Spleen (tissue), 11 donors: Measurements from ENCODE around the gene SLIT3. TPM values are rescaled to one million over a fixed set of nuclear protein-coding genes. Genes with fewer than 3 reads are reported as not detected.

ENCODE experiments used
- DNase-seq: peaks from one replicate; pipeline ENCODE4 v3.0.0-alpha.2; 2020
- H3K27ac ChIP-seq, 8 donors: fragments of 200-600 bp; sonication (generic) in 7 of 8; 1 replicate in 4 of 8; 2 replicates in 4 of 8; pipeline versions ENCODE4 v1.5.0 to v1.8.0; 2016 to 2021; ENCODE audit warnings: inconsistent platforms in 4 of 8, mild to moderate bottlenecking in 4 of 8, moderate library complexity in 1 of 8
- H3K27me3 ChIP-seq, 7 donors: fragments of 200-600 bp; sonication (generic) in 6 of 7; replicated peaks in 1 of 7; 1 replicate in 4 of 7; 2 replicates in 3 of 7; pipeline versions ENCODE4 v1.5.0 to v1.8.0; 2016 to 2021; ENCODE audit warnings: inconsistent platforms in 3 of 7, mild to moderate bottlenecking in 1 of 7
- H3K36me3 ChIP-seq, 6 donors: fragments of 200-600 bp; sonication (generic) in 5 of 6; 1 replicate in 4 of 6; 2 replicates in 2 of 6; pipeline versions ENCODE4 v1.5.0 to v1.8.0; 2016 to 2021; ENCODE audit warnings: inconsistent platforms in 2 of 6
- H3K4me1 ChIP-seq, 6 donors: fragments of 200-600 bp; sonication (generic) in 5 of 6; 1 replicate in 3 of 6; 2 replicates in 3 of 6; pipeline versions ENCODE4 v1.5.0 to v1.8.0; 2016 to 2021; ENCODE audit warnings: inconsistent platforms in 3 of 6
- H3K4me3 ChIP-seq, 8 donors: fragments of 200-600 bp; sonication (generic) in 7 of 8; 1 replicate in 4 of 8; 2 replicates in 4 of 8; pipeline versions ENCODE4 v1.5.0 to v1.8.0; 2016 to 2021; ENCODE audit warnings: inconsistent platforms in 4 of 8, mild to moderate bottlenecking in 4 of 8, moderate library complexity in 2 of 8
- H3K9me3 ChIP-seq, 8 donors: fragments of 200-600 bp; sonication (generic) in 7 of 8; 1 replicate in 4 of 8; 2 replicates in 4 of 8; pipeline versions ENCODE4 v1.5.0 to v1.8.0; 2016 to 2021; ENCODE audit warnings: inconsistent platforms in 4 of 8
- POLR2A ChIP-seq, 3 donors: fragments of 450-650 bp; IDR thresholded peaks; one replicate each; pipeline ENCODE4 v1.5.1; 2017; ENCODE audit warnings: antibody characterized with exemption in 3 of 3, mild to moderate bottlenecking in 1 of 3
- POLR2AphosphoS5 ChIP-seq, 3 donors: sonication (generic); formaldehyde crosslinking; IDR thresholded peaks; one replicate each; pipeline ENCODE4 v1.5.1; 2017; ENCODE audit warnings: antibody characterized with exemption in 3 of 3
- WGBS, 5 donors: extraction: QIAGEN DNeasy Blood & Tissue Kit in 3 of 5; methylation state at CpG; one replicate each; pipeline versions ENCODE4 v1.1.5 to v1.1.7; 2013 to 2018; 5-methylcytosine and 5-hydroxymethylcytosine counted together
- intact Hi-C: fragments of 100-400 bp; cut with DNase I; formaldehyde crosslinking; loops from one replicate; pipeline ENCODE4 v1.15.0; 2023; ENCODE audit warnings: low total_unique reads
- polyA plus RNA-seq, 3 donors: library from polyadenylated mRNA; stranded (reverse); fragments of 200-250 nt; gene quantifications; one replicate each; pipeline ENCODE4 v1.2.1, GENCODE V29; 2013
- total RNA-seq, 7 donors: library from RNA; depleted of rRNA in 3 of 7; stranded (reverse); fragments of >200 nt in 3 of 7; fragmentation: NEBNext Ultra II Directional in 4 of 7; extraction: Animal tissue kit (Norgen Biotek cat#: 25700) in 4 of 7; gene quantifications; one replicate each; pipeline versions ENCODE4 v1.1.0 to v1.2.1, GENCODE V29; 2016 to 2021
- TF ChIP-seq, protein P1 (sequence below), 11 experiments: fragments of 200-600 bp in 7 of 11; fragments of 450-650 bp in 4 of 11; sonication (generic) in 4 of 11; IDR thresholded peaks in 8 of 11; conservative IDR thresholded peaks in 3 of 11; 1 replicate in 7 of 11; 2 replicates in 4 of 11; pipeline versions ENCODE4 v1.4.0 to v1.8.0; 2016 to 2021; ENCODE audit warnings: antibody characterized with exemption in 11 of 11, inconsistent platforms in 4 of 11, mild to moderate bottlenecking in 1 of 11
- donor health status: healthy with polysubstance abuse.
- donor health status: DM: no; HTN: no; CAD: no; lungs with moderate emphysema.
- donor health status: DM: no; HTN: no; CAD: no.
- donor health status: Bipolar disorder and iron deficiency.
- donor health status: healthy.
- donor health status: DM: no; HTN: no; CAD: no.
- donor health status: DM: yes; HTN: yes; CAD: no.

The SLIT3 gene
- total and polyA plus RNA-seq, 10 donors, result 0.33 to 54.0 (median 13.2) TPM

DNA sequence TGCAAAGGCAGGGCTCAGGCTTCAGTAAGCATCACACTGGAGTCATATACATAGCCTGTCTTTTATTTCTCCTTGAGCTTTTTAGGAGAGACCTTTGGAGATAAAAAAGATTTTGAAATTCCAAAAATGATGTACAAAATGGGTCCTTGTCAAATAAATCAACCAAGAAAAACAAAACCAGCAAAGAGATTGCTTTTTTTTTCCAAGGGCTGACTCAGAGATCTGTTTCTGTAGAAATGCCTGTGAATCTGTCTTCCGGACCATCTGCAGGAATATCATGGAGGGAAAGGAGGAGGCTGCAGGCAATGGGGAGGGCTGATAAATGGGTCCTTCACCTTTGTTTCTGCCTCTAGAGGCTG is 77.4 kb downstream of the SLIT3 start:
- no peak overlapping the region for H3K4me3 ChIP-seq
- no peak overlapping the region for H3K27ac ChIP-seq
- 84 to 96% (median 92%) methylated on average over 1 of the region's 1 CpG for WGBS, 5 donors
- TF ChIP-seq POLR2A (IDR thresholded peaks at IDR 0.05), result no peak
- TF ChIP-seq, protein P1, sequence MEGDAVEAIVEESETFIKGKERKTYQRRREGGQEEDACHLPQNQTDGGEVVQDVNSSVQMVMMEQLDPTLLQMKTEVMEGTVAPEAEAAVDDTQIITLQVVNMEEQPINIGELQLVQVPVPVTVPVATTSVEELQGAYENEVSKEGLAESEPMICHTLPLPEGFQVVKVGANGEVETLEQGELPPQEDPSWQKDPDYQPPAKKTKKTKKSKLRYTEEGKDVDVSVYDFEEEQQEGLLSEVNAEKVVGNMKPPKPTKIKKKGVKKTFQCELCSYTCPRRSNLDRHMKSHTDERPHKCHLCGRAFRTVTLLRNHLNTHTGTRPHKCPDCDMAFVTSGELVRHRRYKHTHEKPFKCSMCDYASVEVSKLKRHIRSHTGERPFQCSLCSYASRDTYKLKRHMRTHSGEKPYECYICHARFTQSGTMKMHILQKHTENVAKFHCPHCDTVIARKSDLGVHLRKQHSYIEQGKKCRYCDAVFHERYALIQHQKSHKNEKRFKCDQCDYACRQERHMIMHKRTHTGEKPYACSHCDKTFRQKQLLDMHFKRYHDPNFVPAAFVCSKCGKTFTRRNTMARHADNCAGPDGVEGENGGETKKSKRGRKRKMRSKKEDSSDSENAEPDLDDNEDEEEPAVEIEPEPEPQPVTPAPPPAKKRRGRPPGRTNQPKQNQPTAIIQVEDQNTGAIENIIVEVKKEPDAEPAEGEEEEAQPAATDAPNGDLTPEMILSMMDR (IDR thresholded peaks at IDR 0.05 in 8 of 11, conservative IDR thresholded peaks at IDR 0.05 in 3 of 11), result no peak
- no peak for TF ChIP-seq POLR2AphosphoS5 (IDR thresholded peaks at IDR 0.05)
- H3K9me3 ChIP-seq, result no peaks in the 10 kb centered on the region
- no peaks in the 10 kb centered on the region for H3K36me3 ChIP-seq
- H3K27me3 ChIP-seq, result no peaks in the 10 kb centered on the region
- no peak for DNase-seq
- H3K4me1 ChIP-seq, result no peaks in the 10 kb centered on the region
- intact Hi-C loops, result no loop called here

DNA sequence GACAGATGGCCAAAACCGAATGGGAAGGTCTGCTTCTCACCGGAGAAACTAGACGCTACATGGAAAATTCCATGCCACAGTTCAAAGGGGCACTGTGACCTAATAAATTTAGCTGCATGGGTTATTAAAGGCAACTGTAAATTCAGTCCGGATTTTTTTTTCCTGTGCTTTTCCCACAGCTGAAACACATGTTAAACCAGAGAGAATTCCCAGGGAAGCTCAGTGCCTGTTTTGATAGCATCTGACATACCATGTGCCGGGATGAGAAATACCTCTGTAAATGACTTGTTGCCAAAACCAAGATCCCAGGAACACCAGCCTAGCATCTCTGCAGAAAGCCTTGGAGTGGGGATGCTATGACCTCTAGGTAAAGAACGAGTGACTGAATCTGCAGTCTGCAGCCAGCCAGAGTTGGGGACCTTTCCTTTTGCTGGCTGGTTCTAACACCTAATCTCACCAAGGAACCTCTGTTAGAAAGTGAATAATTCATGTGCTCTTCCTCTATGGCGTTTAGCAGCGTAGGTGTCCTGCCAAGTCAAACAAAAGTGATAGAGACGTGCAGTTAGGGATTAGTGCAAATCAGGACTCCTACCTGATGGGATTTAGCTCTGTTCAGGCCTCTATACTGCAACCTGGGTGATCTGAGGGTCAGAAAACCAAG is 77.9 kb downstream of the SLIT3 start:
- WGBS, 5 donors, result 69 to 82% (median 71%) methylated on average over 9 of the region's 9 CpGs
- TF ChIP-seq POLR2AphosphoS5 (IDR thresholded peaks at IDR 0.05), result no peak
- TF ChIP-seq, protein P1 (IDR thresholded peaks at IDR 0.05 in 8 of 11, conservative IDR thresholded peaks at IDR 0.05 in 3 of 11), result no peak
- no peaks in the 10 kb centered on the region for H3K4me1 ChIP-seq
- H3K9me3 ChIP-seq, result no peaks in the 10 kb centered on the region
- H3K36me3 ChIP-seq, result no peaks in the 10 kb centered on the region
- H3K27me3 ChIP-seq, result no peaks in the 10 kb centered on the region
- H3K4me3 ChIP-seq, result no peak overlapping the region
- DNase-seq, result no peak
- no peak overlapping the region for H3K27ac ChIP-seq
- intact Hi-C loops, result no loop called here

GRCh38 chr5:169221519-169221918 is 79.4 kb downstream of the SLIT3 start:
- H3K27ac ChIP-seq, result no peak overlapping the region
- H3K27me3 ChIP-seq, result no peaks in the 10 kb centered on the region
- intact Hi-C loops, result no loop called here
- TF ChIP-seq POLR2A (IDR thresholded peaks at IDR 0.05) (no peak), POLR2AphosphoS5 (IDR thresholded peaks at IDR 0.05) (no peak)
- TF ChIP-seq, protein P1 (IDR thresholded peaks at IDR 0.05 in 8 of 11, conservative IDR thresholded peaks at IDR 0.05 in 3 of 11), result no peak
- H3K4me1 ChIP-seq, result no peaks in the 10 kb centered on the region
- no peaks in the 10 kb centered on the region for H3K9me3 ChIP-seq
- H3K36me3 ChIP-seq, result no peaks in the 10 kb centered on the region
- WGBS, 5 donors, result 85 to 93% (median 91%) methylated on average over 5 of the region's 5 CpGs
- DNase-seq, result no peak
- no peak overlapping the region for H3K4me3 ChIP-seq

- Histone ChIP-seq H3K4me1 (no peaks in the 10 kb centered on the region), H3K4me3 (no peak overlapping the region), H3K27me3 (no peaks in the 10 kb centered on the region), H3K9me3 (no peaks in the 10 kb centered on the region), H3K27ac (no peak overlapping the region), H3K36me3 (no peaks in the 10 kb centered on the region)
- DNase-seq, result no peak
- 90 to 97% (median 92%) methylated on average over 6 of the region's 6 CpGs for WGBS, 5 donors
- intact Hi-C loops, result no loop called here
- no peak for TF ChIP-seq POLR2A (IDR thresholded peaks at IDR 0.05)
- TF ChIP-seq POLR2AphosphoS5 (IDR thresholded peaks at IDR 0.05), result no peak
- TF ChIP-seq, protein P1 (IDR thresholded peaks at IDR 0.05 in 8 of 11, conservative IDR thresholded peaks at IDR 0.05 in 3 of 11), result no peak
Observed at GRCh38 chr5:169219961-169220360, 81.0 kb downstream of the SLIT3 start.
